ENCODE measurements around the gene RAP1B.

- no peak for TF ChIP-seq POLR2AphosphoS5 (IDR thresholded peaks at IDR 0.05; ENCODE audit: borderline replicate concordance, low read depth, low read length)
- no peak for TF ChIP-seq EZH2 (IDR thresholded peaks at IDR 0.05)
- no peak for TF ChIP-seq FOXP2 (optimal IDR thresholded peaks at IDR 0.05; ENCODE audit: control extremely low read depth, extremely low read length, insufficient read depth)
Measured at GRCh38 chr12:68609998-68610369, 715 bp upstream of the RAP1B start.

Data from SK-N-MC (cell line).